K562 (cell line): ENCODE measurements around the gene KCNK4. TPM values are rescaled to one million over a fixed set of nuclear protein-coding genes. Genes with fewer than 3 reads are reported as not detected.

Experiments
- ASH1L ChIP-seq: fragments of 450-650 bp; IDR thresholded peaks from 2 replicates; pipeline ENCODE4 v1.6.1; 2018; ENCODE audit warnings: borderline replicate concordance, mild to moderate bottlenecking, low read depth; ENCODE audit not compliant: partially characterized antibody
- BDP1 ChIP-seq: IDR thresholded peaks from 3 replicates; pipeline ENCODE4 v1.6.1; 2011; ENCODE audit not compliant: insufficient read length, insufficient read depth
- BRD4 ChIP-seq: fragments of 200-600 bp; sonication (generic); IDR thresholded peaks from 2 replicates; pipeline ENCODE4 v1.6.1; 2017; ENCODE audit warnings: inconsistent platforms
- ERF ChIP-seq: fragments of 450-650 bp; formaldehyde crosslinking; IDR thresholded peaks from 2 replicates; pipeline ENCODE4 v1.4.0; 2020; ENCODE audit warnings: mild to moderate bottlenecking, mixed read lengths
- HSF4 ChIP-seq: fragments of 250-450 bp; sonication (Bioruptor Pico); IDR thresholded peaks from 2 replicates; pipeline ENCODE4 v2.1.2; 2022; ENCODE audit warnings: mild to moderate bottlenecking, moderate library complexity, borderline replicate concordance
- IFI16 ChIP-seq: fragments of 250-450 bp; sonication (Bioruptor Pico); IDR thresholded peaks from 2 replicates; pipeline ENCODE4 v2.1.2; 2022; ENCODE audit warnings: mild to moderate bottlenecking, inconsistent platforms
- NBN ChIP-seq: fragments of 450-650 bp; IDR thresholded peaks from 2 replicates; pipeline ENCODE4 v1.6.1; 2016; ENCODE audit warnings: low read depth, mild to moderate bottlenecking
- NEUROD1 ChIP-seq: fragments of 150-350 bp; IDR thresholded peaks from 2 replicates; pipeline ENCODE4 v1.6.1; 2014; ENCODE audit warnings: borderline replicate concordance, low read length, low read depth; ENCODE audit not compliant: partially characterized antibody
- NR1H2 ChIP-seq: sonication (generic); formaldehyde crosslinking; IDR thresholded peaks from 2 replicates; pipeline ENCODE4 v1.4.0; 2020; ENCODE audit warnings: mild to moderate bottlenecking, missing genetic modification reagents
- SNIP1 ChIP-seq: fragments of 450-650 bp; IDR thresholded peaks from 2 replicates; pipeline ENCODE4 v1.7.1; 2017; ENCODE audit warnings: low read depth, mild to moderate bottlenecking
- TFAM ChIP-seq: fragments of 250-450 bp; sonication (Bioruptor Pico); conservative IDR thresholded peaks from 2 replicates; pipeline ENCODE4 v1.5.0; 2021; ENCODE audit warnings: mild to moderate bottlenecking, moderate library complexity
- THRAP3 ChIP-seq: fragments of 450-650 bp; IDR thresholded peaks from 2 replicates; pipeline ENCODE4 v1.6.1; 2016; ENCODE audit warnings: mild to moderate bottlenecking, inconsistent platforms, borderline replicate concordance
- XRCC4 ChIP-seq: IDR thresholded peaks from one replicate; pipeline ENCODE4 v1.6.1; 2011; ENCODE audit not compliant: insufficient read depth, insufficient read length; ENCODE audit errors: extremely low read depth
- ZKSCAN3 ChIP-seq: fragments of 250-450 bp; sonication (Bioruptor Pico); IDR thresholded peaks from 2 replicates; pipeline ENCODE4 v1.4.0; 2020
- polyA plus RNA-seq, 8 experiments: library from polyadenylated mRNA; depleted of rRNA in 4 of 8; stranded (reverse) in 5 of 8; unstranded in 3 of 8; fragments of >200 nt; fragmentation: Nextera tagmentation in 2 of 8; fragmentation: Illumina TruSeq in 1 of 8; extraction: Ambion mirVana in 2 of 8; extraction: Trizol in 1 of 8; gene quantifications; 2 replicates each; pipeline versions ENCODE4 v1.2.1 to v1.2.3, GENCODE V29; 2011 to 2014; ENCODE audit warnings: inconsistent platforms in 1 of 8, missing spikeins in 1 of 8
- total RNA-seq, 7 experiments: library from RNA; depleted of rRNA in 6 of 7; stranded (reverse); fragments of >200 nt in 6 of 7; fragmentation: Illumina TruSeq in 2 of 7; extraction: Trizol in 2 of 7; gene quantifications; 2 replicates each; pipeline versions ENCODE4 v1.2.1 to v1.2.3, GENCODE V29; 2011 to 2021; ENCODE audit warnings: low replicate concordance in 1 of 7
- TF ChIP-seq, protein P1 (sequence below): fragments of 250-450 bp; sonication (Bioruptor Pico); IDR thresholded peaks from 2 replicates; pipeline ENCODE4 v1.5.1; 2021; ENCODE audit warnings: mild to moderate bottlenecking
- TF ChIP-seq, protein P2 (sequence below): fragments of 250-450 bp; sonication (Bioruptor Pico); IDR thresholded peaks from 2 replicates; pipeline ENCODE4 v1.8.0; 2022; ENCODE audit warnings: inconsistent platforms, mild to moderate bottlenecking, moderate library complexity, borderline replicate concordance
- TF ChIP-seq, protein P3 (sequence below), 2 experiments: fragments of 450-650 bp; IDR thresholded peaks; 2 replicates each; pipeline ENCODE4 v1.6.1; 2016; ENCODE audit warnings: mild to moderate bottlenecking in 2 of 2, borderline replicate concordance in 1 of 2, low read depth in 1 of 2, moderate library complexity in 1 of 2

The KCNK4 gene
- total and polyA plus RNA-seq, 9 of the 15 experiments (the other 6 are each of a cell fraction or from before 2014, with no cell fraction given): not detected

GRCh38 chr11:64284048-64284961 is 6.8 kb upstream of the KCNK4 start, which contains the start of gene BAD (continued):
- TF ChIP-seq IFI16 (CRISPR knock-in tag) (no peak), HSF4 (CRISPR knock-in tag) (no peak), BRD4 (no peak), XRCC4 (no peak), ASH1L (no peak), NBN (0 out of 2 replicates have a peak, but pooled peaks have one; percentile 55), NEUROD1 (peak; percentile 89), BDP1 (no peak), TFAM (no peak), ERF (no peak; the same call in 1 of the 2 replicates), THRAP3 (no peak), SNIP1 (no peak), NR1H2 (CRISPR knock-in tag) (no peak; the same call in 1 of the 2 replicates), ZKSCAN3 (no peak)
- TF ChIP-seq, protein P1, sequence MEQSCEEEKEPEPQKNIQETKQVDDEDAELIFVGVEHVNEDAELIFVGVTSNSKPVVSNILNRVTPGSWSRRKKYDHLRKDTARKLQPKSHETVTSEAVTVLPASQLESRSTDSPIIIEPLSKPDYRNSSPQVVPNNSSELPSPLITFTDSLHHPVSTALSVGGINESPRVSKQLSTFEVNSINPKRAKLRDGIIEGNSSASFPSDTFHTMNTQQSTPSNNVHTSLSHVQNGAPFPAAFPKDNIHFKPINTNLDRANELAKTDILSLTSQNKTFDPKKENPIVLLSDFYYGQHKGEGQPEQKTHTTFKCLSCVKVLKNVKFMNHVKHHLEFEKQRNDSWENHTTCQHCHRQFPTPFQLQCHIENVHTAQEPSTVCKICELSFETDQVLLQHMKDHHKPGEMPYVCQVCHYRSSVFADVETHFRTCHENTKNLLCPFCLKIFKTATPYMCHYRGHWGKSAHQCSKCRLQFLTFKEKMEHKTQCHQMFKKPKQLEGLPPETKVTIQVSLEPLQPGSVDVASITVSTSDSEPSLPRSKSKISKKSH (CRISPR knock-in tag): no peak
- TF ChIP-seq, protein P2, sequence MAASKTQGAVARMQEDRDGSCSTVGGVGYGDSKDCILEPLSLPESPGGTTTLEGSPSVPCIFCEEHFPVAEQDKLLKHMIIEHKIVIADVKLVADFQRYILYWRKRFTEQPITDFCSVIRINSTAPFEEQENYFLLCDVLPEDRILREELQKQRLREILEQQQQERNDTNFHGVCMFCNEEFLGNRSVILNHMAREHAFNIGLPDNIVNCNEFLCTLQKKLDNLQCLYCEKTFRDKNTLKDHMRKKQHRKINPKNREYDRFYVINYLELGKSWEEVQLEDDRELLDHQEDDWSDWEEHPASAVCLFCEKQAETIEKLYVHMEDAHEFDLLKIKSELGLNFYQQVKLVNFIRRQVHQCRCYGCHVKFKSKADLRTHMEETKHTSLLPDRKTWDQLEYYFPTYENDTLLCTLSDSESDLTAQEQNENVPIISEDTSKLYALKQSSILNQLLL (CRISPR knock-in tag): no peak
- TF ChIP-seq, protein P3, sequence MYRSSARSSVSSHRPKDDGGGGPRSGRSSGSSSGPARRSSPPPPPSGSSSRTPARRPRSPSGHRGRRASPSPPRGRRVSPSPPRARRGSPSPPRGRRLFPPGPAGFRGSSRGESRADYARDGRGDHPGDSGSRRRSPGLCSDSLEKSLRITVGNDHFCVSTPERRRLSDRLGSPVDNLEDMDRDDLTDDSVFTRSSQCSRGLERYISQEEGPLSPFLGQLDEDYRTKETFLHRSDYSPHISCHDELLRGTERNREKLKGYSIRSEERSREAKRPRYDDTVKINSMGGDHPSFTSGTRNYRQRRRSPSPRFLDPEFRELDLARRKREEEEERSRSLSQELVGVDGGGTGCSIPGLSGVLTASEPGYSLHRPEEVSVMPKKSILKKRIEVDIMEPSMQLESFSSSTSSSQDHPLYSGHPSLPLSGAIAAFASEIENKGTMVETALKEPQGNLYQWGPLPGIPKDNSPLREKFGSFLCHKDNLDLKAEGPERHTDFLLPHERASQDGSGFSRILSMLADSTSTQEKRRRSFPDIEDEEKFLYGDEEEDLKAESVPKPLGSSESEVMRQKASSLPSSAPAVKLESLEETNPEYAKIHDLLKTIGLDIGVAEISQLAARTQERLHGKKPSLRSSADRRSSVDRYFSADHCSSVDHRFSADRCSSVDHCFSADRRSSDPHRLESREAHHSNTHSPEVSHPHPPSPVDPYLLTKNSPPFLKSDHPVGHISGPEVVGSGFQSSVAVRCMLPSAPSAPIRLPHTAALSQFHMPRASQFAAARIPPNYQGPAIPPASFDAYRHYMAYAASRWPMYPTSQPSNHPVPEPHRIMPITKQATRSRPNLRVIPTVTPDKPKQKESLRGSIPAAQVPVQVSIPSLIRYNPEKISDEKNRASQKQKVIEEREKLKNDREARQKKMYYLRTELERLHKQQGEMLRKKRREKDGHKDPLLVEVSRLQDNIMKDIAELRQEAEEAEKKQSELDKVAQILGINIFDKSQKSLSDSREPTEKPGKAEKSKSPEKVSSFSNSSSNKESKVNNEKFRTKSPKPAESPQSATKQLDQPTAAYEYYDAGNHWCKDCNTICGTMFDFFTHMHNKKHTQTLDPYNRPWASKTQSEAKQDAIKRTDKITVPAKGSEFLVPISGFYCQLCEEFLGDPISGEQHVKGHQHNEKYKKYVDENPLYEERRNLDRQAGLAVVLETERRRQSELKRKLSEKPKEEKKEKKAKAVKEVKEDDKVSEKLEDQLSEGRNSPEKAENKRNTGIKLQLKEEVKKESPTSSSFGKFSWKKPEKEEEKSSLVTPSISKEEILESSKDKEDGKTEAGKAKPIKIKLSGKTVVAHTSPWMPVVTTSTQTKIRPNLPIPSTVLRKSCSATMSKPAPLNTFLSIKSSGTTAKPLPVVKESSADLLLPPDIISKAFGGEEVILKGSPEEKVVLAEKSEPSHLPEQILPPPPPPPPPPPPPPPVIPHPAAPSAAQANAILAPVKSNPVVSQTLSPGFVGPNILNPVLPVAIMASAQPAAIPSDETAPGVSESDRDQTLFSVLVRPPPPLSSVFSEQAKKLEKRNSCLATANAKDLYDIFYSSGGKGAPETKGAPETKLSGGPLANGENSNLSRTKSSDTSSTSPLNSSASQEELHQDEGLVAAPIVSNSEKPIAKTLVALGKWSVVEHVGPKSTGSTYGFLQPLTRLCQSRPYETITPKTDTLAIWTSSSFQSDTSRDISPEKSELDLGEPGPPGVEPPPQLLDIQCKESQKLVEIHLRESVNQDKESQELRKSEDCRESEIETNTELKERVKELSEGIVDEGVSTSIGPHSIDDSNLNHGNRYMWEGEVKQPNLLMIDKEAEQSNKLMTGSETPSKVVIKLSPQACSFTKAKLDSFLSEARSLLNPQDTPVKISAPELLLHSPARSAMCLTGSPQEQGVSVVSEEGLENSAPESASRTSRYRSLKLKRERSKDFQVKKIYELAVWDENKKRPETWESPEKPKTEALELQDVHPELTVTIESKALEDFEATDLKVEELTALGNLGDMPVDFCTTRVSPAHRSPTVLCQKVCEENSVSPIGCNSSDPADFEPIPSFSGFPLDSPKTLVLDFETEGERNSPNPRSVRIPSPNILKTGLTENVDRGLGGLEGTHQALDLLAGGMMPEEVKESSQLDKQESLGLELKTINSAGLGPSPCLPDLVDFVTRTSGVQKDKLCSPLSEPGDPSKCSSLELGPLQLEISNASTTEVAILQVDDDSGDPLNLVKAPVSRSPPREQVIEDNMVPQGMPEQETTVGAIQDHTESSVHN (IDR thresholded peaks at IDR 0.05; ENCODE audit: borderline replicate concordance in 1 of 2, low read depth in 1 of 2): no peak
